B cell (primary cell): Measurements from ENCODE around the gene ADIG. TPM values are rescaled to one million over a fixed set of nuclear protein-coding genes. Genes with fewer than 3 reads are reported as not detected.

Experiments used
- ATAC-seq: fragments of 200-7000 bp; cut with Tn5 transposase; one replicate; pipeline ENCODE4 v1.10.0; 2021; ENCODE audit warnings: low read depth, mild to moderate bottlenecking, moderate number of reproducible peaks, moderate library complexity
- CTCF ChIA-PET: fragments of 350-600 bp; sonication (Branson Sonifier 250); formaldehyde crosslinking; loops from one replicate; lab custom pipeline; 2021; ENCODE audit warnings: antibody characterized with exemption, inconsistent platforms; lab: Charles Lee
- POLR2A ChIA-PET: fragments of 350-600 bp; sonication (Branson Sonifier 250); formaldehyde crosslinking; loops from one replicate; lab custom pipeline; 2021; ENCODE audit warnings: antibody characterized with exemption; lab: Charles Lee
- DNase-seq: peaks from one replicate; pipeline ENCODE4 v3.0.0; 2013
- H2AFZ ChIP-seq: 2 replicates; pipeline ENCODE4 v1.6.1; 2012; ENCODE audit warnings: mild to moderate bottlenecking, low read depth, low read length; ENCODE audit not compliant: insufficient read depth, poor library complexity, severe bottlenecking
- H3K27ac ChIP-seq, 2 donors: 1 replicate in 1 of 2; 2 replicates in 1 of 2; pipeline ENCODE4 v1.5.1; 2012 to 2013; ENCODE audit warnings: low read length in 2 of 2, mild to moderate bottlenecking in 2 of 2, moderate library complexity in 1 of 2
- H3K27me3 ChIP-seq, 4 experiments: fragments of 200-600 bp in 1 of 4; sonication (generic) in 1 of 4; replicated peaks in 1 of 4; 1 replicate in 2 of 4; 2 replicates in 2 of 4; pipeline versions ENCODE4 v1.6.1 to v1.7.0; 2013 to 2016; ENCODE audit warnings: low read length in 3 of 4, mild to moderate bottlenecking in 2 of 4, mixed read lengths in 1 of 4, moderate library complexity in 1 of 4; ENCODE audit not compliant: insufficient read depth in 4 of 4, control insufficient read depth in 3 of 4; ENCODE audit errors: control extremely low read depth in 1 of 4
- H3K36me3 ChIP-seq, 2 experiments: replicated peaks in 1 of 2; 1 replicate in 1 of 2; 2 replicates in 1 of 2; pipeline versions ENCODE4 v1.6.1 to v1.7.1; 2013; ENCODE audit warnings: low read length in 1 of 2; ENCODE audit not compliant: insufficient read depth in 2 of 2, control insufficient read depth in 1 of 2; ENCODE audit errors: control extremely low read depth in 1 of 2, extremely low read depth in 1 of 2
- H3K4me1 ChIP-seq, 2 donors: fragments of 200-600 bp in 1 of 2; sonication (generic) in 1 of 2; 1 replicate in 1 of 2; 2 replicates in 1 of 2; pipeline versions ENCODE4 v1.5.1 to v1.6.1; 2013 to 2017; ENCODE audit warnings: low read length in 2 of 2; ENCODE audit not compliant: control insufficient read depth in 2 of 2, insufficient read depth in 2 of 2
- H3K4me2 ChIP-seq: replicated peaks from 2 replicates; pipeline ENCODE3; 2012; ENCODE audit warnings: mild to moderate bottlenecking, low read depth, low read length; ENCODE audit not compliant: poor library complexity, severe bottlenecking
- H3K4me3 ChIP-seq, 5 experiments: fragments of 200-600 bp in 1 of 5; sonication (generic) in 1 of 5; 1 replicate in 3 of 5; 2 replicates in 2 of 5; pipeline versions ENCODE4 v1.5.1 to v1.7.0; 2011 to 2016; ENCODE audit warnings: low read length in 4 of 5, mild to moderate bottlenecking in 4 of 5, low read depth in 2 of 5, control low read depth in 1 of 5, moderate library complexity in 1 of 5; ENCODE audit not compliant: insufficient read depth in 1 of 5; ENCODE audit errors: control extremely low read depth in 1 of 5, extremely low read depth in 1 of 5
- H3K79me2 ChIP-seq: fragments of 200-600 bp; sonication (generic); one replicate; pipeline ENCODE4 v1.6.0; 2016; ENCODE audit warnings: low read length; ENCODE audit not compliant: control insufficient read depth, insufficient read depth
- H3K9ac ChIP-seq: fragments of 200-600 bp; sonication (generic); 2 replicates; pipeline ENCODE4 v1.6.1; 2017; ENCODE audit warnings: mild to moderate bottlenecking, low read length, moderate library complexity
- H3K9me3 ChIP-seq, 3 donors: one replicate each; pipeline versions ENCODE4 v1.6.1 to v1.7.1; 2013; ENCODE audit warnings: low read length in 2 of 3; ENCODE audit not compliant: control insufficient read depth in 2 of 3, insufficient read depth in 1 of 3; ENCODE audit errors: control extremely low read depth in 1 of 3
- H4K20me1 ChIP-seq: 2 replicates; pipeline ENCODE4 v1.6.0; 2012; ENCODE audit warnings: mild to moderate bottlenecking, low read length; ENCODE audit not compliant: insufficient read depth, control insufficient read depth, poor library complexity, severe bottlenecking
- H3K27ac Mint-ChIP-seq: one replicate; pipeline ENCODE4 v1.8.0; 2021; ENCODE audit warnings: mixed read lengths
- H3K27me3 Mint-ChIP-seq: one replicate; pipeline ENCODE4 v1.8.0; 2021; ENCODE audit warnings: mixed read lengths
- H3K4me1 Mint-ChIP-seq: one replicate; pipeline ENCODE4 v1.8.0; 2021; ENCODE audit warnings: mixed read lengths
- H3K4me3 Mint-ChIP-seq: one replicate; pipeline ENCODE4 v1.8.0; 2021; ENCODE audit warnings: mixed read lengths
- H3K9me3 Mint-ChIP-seq: one replicate; pipeline ENCODE4 v1.8.0; 2022; ENCODE audit warnings: mixed read lengths; ENCODE audit not compliant: insufficient read depth
- EZH2 ChIP-seq: IDR thresholded peaks from 2 replicates; pipeline ENCODE4 v1.6.1; 2012; ENCODE audit warnings: borderline replicate concordance, low read depth, mild to moderate bottlenecking, moderate library complexity, low read length; ENCODE audit not compliant: insufficient read depth, poor library complexity, severe bottlenecking
- WGBS: methylation state at CpG from one replicate; pipeline ENCODE4 v1.1.5; 2013; ENCODE audit warnings: missing lambda C conversion rate; ENCODE audit not compliant: insufficient coverage; 5-methylcytosine and 5-hydroxymethylcytosine counted together
- intact Hi-C: fragments of 100-400 bp; cut with micrococcal nuclease; formaldehyde crosslinking; loops from one replicate; pipeline ENCODE4 v1.10.0; 2022
- polyA plus RNA-seq: library from polyadenylated mRNA; depleted of rRNA; stranded (reverse); fragments of >200 nt; gene quantifications from 2 replicates; pipeline ENCODE4 v1.2.3, GENCODE V29; 2012
- total RNA-seq, 2 donors: library from RNA; stranded (reverse); fragments of 120-200 nt in 1 of 2; gene quantifications; 1 replicate in 1 of 2; 2 replicates in 1 of 2; pipeline versions ENCODE4 v1.2.3 to v1.2.4, GENCODE V29; 2013 to 2022
- TF ChIP-seq, protein P1 (sequence below): fragments of 200-600 bp; IDR thresholded peaks from one replicate; pipeline ENCODE4 v1.8.0; 2022; ENCODE audit warnings: antibody characterized with exemption, mild to moderate bottlenecking

ADIG gene
- total and polyA plus RNA-seq, 2 donors (not counting 1 experiment from before 2014, with no cell fraction given), result not detected

- H3K27me3 Mint-ChIP-seq, result peaks cover 10% of the 10 kb centered on the region
- ATAC-seq (no peak), DNase-seq (no peak)
- Histone ChIP-seq H3K36me3 (no peaks in the 10 kb centered on the region), H3K4me1 (no peaks in the 10 kb centered on the region), H3K9ac (no peak overlapping the region), H4K20me1 (no peaks in the 10 kb centered on the region), H3K4me3 (no peak overlapping the region), H2AFZ (no peak overlapping the region), H3K27me3 (peaks cover 0 to 15% (median 2%) of the 10 kb centered on the region in 4 experiments), H3K27ac (no peak overlapping the region), H3K79me2 (no peaks in the 10 kb centered on the region), H3K9me3 (no peaks in the 10 kb centered on the region), H3K4me2 (no peak overlapping the region)
- TF ChIP-seq, protein P1, sequence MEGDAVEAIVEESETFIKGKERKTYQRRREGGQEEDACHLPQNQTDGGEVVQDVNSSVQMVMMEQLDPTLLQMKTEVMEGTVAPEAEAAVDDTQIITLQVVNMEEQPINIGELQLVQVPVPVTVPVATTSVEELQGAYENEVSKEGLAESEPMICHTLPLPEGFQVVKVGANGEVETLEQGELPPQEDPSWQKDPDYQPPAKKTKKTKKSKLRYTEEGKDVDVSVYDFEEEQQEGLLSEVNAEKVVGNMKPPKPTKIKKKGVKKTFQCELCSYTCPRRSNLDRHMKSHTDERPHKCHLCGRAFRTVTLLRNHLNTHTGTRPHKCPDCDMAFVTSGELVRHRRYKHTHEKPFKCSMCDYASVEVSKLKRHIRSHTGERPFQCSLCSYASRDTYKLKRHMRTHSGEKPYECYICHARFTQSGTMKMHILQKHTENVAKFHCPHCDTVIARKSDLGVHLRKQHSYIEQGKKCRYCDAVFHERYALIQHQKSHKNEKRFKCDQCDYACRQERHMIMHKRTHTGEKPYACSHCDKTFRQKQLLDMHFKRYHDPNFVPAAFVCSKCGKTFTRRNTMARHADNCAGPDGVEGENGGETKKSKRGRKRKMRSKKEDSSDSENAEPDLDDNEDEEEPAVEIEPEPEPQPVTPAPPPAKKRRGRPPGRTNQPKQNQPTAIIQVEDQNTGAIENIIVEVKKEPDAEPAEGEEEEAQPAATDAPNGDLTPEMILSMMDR, result no peak
- no peak for TF ChIP-seq EZH2
- no peak overlapping the region for H3K27ac Mint-ChIP-seq
- no peaks in the 10 kb centered on the region for H3K9me3 Mint-ChIP-seq
- ChIA-PET POLR2A (no interaction called here), CTCF (no interaction called here)
- H3K4me3 Mint-ChIP-seq, result no peak overlapping the region
- 89% methylated on average over 2 of the region's 3 CpGs for WGBS
- intact Hi-C loops, result no loop called here
- no peaks in the 10 kb centered on the region for H3K4me1 Mint-ChIP-seq
Measured at GRCh38 chr20:38589967-38590675, 9.1 kb downstream of the ADIG start.

- Histone ChIP-seq H3K27ac (no peak overlapping the region), H3K4me3 (no peak overlapping the region), H3K36me3 (no peaks in the 10 kb centered on the region), H3K9me3 (no peaks in the 10 kb centered on the region), H2AFZ (no peak overlapping the region), H3K4me2 (no peak overlapping the region), H3K27me3 (peaks cover 0 to 10% (median 2%) of the 10 kb centered on the region in 4 experiments), H3K79me2 (no peaks in the 10 kb centered on the region), H3K4me1 (no peaks in the 10 kb centered on the region), H3K9ac (no peak overlapping the region), H4K20me1 (no peaks in the 10 kb centered on the region)
- ChIA-PET POLR2A (no interaction called here), CTCF (no interaction called here)
- peaks cover 9% of the 10 kb centered on the region for H3K27me3 Mint-ChIP-seq
- H3K27ac Mint-ChIP-seq, result no peak overlapping the region
- TF ChIP-seq, protein P1, result no peak
- TF ChIP-seq EZH2, result no peak
- no peak overlapping the region for H3K4me3 Mint-ChIP-seq
- intact Hi-C loops, result no loop called here
- no peak for DNase-seq
- 79% methylated on average over 12 of the region's 18 CpGs for WGBS
- no peaks in the 10 kb centered on the region for H3K4me1 Mint-ChIP-seq
- no peaks in the 10 kb centered on the region for H3K9me3 Mint-ChIP-seq
- ATAC-seq, result no peak
Measured at GRCh38 chr20:38590676-38591473, 9.9 kb downstream of the ADIG start.
